CD4-positive, alpha-beta T cell treated with Interleukin-4 for 1 hour (primary cell): ENCODE measurements around the gene CTNNBIP1.

Experiments used
- DNase-seq, 2 donors: peaks; one replicate each; pipeline ENCODE4 v3.0.0-alpha.2; 2020 to 2022

CTNNBIP1 gene

DNA sequence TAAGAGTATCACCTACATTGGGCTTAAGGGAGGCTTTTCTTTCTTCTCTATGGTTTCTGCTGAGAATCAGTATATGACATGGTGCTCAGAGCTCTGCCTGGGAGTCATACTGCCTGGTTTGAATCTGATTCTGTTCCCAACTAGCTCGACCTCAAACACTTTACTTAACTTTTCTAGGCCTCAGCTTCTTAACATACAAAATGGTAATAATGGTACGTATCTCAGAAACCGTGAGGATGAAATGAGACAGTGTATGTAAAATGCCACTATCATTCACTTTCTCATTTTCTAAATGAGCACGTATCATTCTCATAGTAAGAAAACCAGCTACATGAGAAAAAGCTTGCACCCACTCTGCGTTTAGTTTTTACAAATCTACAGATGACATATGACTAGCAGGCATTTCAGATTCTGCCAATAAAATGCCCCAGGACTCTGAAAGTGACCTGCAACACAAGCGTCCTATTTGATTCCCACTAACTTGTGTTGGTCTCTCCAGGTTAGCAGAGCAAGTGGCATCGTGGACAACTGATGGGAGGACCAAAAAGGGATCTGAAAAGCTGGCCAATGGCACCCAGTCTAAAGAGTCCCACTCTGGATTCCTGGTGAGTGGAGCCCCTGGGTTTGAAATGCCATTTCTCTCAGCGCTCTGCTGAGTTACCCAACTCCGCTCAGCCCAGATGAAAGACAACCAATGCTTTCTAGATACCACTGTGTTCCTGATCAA is 6.1 kb downstream of the CTNNBIP1 start:
- no peak for DNase-seq

DNA sequence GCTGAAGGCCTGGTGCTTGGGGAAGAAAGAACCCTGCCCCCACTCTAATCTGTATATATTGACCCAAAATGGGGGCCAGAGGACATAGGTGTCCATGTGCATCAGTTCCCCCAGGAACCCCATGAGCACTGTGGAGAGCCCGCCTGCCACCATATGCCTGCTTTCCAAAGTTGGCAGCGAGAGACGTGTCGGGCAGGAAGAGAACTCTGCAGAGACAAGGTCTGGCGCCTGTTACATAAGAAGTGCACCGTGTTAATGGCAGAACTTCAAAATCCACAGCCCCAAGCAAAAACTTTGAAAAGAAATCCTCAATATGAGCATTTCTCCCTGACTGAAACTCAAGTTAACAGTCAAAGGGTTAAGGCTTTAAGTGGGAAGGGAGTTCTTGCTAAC is 8.0 kb downstream of the CTNNBIP1 start:
- no peak for DNase-seq

DNA sequence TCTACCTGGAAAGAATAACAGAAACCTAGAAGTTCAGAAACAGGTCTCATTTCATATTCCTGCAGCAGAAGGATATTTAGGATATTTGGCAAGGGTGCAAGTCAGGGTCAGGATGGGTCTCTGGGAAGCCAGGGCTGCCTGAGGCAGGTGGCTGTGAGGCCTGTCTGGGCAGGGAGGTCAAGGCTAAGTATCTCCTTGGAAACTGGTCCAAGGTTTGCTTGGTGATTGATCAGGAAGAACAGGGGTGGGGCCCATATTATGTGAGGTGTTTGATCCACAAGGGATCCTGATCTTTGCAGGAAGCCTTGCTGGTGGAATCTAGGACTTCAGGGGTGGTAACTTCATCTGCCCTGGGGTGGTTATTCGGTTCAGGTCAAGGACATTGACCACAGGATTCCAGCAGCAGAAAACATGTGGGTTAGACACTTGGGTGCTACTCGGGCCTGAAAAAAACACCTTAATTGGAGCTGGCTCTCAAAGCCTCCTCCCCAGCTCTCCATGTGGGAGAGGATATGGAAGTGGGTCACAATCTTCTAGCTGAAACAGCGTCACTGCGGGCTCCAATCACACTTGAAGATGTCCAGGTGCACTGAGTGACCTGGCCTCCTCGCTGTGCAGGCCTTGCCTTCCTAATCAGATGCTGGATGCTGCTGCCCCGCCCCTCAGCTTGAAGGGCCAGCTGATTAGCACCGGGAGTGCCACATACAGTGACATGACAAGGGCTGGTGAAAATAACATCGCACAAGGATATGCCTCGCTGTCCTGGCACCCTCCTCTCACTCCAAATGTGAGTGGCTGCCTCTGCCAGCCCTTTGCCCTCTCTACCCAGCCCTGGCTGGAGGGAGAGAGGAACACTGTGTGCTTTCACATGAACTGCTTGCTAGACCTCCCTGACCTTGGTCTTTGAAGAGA is 8.7 kb downstream of the CTNNBIP1 start:
- DNase-seq, result no peak

- peak in 1 of 2 donors; percentile 58 for DNase-seq
Measured at GRCh38 chr1:9900142-9901043, 9.7 kb downstream of the CTNNBIP1 start.

DNA sequence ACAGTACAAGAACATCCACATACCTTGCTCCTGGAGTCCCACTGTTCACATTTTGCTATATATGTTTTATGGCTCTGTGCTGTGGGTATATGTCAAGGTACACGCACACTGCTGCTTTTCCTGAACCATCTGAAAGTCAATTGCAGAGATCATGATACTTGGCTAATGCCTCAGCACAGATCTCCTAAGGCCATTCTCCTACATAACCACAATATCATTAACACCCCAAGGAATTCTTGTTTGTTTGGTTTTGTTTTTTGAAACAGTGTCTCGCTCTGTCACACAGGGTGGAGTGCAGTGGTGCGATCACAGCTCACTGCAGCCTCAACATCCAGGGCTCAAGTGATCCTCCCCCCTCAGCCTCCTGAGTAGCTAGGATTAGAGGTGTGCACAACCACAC is 16.0 kb downstream of the CTNNBIP1 start:
- no peak for DNase-seq

DNA sequence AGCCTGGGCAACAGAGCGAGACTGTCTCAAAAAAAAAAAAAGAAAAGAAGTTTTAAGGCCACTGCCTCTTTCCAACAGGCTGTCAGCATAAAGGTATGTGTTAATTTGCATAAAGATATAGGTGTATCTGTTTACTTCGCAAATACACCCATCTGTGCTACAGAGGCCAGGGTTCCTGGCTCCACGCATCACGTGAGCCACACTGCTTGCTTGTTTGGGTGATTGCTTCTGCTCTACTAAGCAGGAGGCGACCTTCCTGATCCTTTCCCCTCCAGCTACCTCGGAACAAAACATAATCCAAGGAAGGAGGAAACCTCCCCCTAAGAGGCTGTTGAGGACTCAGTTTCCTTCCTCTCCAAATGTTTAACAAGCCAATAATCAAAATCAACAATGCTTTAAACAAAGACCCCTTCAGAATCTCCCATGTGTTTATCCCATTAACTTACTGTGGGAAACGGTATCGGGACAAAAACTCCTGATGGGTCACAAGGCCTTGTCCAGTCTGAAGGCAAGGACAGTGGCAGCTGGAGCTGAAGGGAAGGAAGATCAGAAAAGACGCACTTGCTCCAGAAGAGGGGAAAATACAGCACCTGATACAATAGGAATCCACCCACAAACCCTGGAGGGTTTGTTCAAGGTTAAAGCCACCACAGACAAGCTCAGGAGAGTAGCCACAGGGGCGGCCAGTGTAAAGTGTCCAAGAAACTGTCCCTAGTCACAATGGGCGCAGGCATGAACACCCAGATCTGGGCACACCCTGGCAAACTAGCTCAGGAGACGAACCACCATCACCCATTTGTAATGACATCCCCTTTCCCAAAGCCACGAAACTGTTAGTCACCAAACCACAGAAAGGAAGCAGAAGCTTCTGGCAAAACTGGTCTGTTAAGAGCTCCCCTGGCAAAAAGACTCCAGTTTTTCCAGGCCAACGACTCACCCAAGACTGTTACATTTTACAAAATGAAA is 17.2 kb downstream of the CTNNBIP1 start:
- peak in 1 of 2 donors; percentile 38 for DNase-seq

- DNase-seq, result no peak
Measured at GRCh38 chr1:9891207-9891606, 18.9 kb downstream of the CTNNBIP1 start.

DNA sequence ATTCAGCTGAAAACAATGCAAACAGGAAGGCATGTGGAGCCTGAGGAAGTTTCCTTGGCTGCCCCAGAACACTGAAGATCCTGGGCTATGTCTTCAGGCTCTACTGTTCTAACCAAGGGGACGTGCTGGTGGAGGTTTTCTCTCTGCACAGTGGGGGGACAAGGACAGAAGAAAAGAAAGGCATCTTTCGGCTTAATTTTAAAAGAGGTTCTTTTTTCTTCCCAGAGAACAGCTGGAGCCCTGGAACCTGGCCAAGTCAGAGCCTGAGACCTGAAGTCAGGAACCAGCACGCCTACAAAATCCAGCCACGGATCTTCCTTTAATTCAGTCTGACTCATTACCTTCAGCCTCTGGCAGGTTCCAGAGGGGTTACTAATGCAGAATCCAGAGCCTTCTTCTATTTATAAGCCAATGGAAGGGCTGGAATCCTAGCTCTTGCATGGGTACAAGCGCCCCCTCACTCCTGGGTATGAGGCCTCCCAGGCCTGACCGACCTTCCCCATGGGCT is 19.8 kb downstream of the CTNNBIP1 start:
- no peak for DNase-seq

DNA sequence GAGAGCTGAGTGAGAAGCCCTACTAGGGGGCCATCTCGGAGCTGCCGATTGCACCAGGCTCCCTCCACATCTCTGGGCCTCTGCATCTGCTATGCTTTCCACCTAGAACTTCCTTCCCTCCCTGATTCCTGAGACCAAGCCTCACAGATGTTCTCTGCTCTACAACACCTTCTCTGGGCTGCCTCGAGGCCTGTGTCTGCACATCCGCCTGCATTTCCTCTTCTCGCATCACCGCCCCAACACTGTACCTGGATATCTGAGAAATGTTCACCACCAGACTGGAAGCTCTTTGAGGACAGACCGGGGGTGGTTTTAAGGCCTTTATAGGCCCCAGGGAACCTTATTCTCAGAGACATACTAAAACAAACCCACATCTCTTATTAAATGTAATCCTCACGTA is 20.7 kb downstream of the CTNNBIP1 start:
- DNase-seq, result no peak

GRCh38 chr1:9888886-9889285 is 21.2 kb downstream of the CTNNBIP1 start:
- no peak for DNase-seq

DNA sequence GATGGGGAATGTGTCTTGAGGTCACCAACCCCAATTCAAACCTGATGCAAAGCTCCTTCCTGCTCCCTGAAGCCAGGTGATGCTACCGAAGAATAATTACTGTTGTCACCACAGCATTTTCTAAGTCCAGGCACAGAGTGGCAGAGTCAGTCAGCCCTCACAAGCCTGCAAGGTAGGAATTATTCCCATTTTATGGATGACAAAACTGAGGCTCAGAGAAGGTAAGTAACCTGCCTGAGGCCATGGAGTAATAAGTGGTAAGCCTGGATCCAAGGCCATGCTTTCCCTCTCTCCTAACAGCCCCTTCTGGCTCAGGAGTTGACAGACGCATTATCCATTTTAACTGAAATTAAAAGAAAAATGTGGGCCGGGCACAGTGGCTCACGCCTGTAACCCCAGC is 23.0 kb downstream of the CTNNBIP1 start:
- no peak for DNase-seq

DNA sequence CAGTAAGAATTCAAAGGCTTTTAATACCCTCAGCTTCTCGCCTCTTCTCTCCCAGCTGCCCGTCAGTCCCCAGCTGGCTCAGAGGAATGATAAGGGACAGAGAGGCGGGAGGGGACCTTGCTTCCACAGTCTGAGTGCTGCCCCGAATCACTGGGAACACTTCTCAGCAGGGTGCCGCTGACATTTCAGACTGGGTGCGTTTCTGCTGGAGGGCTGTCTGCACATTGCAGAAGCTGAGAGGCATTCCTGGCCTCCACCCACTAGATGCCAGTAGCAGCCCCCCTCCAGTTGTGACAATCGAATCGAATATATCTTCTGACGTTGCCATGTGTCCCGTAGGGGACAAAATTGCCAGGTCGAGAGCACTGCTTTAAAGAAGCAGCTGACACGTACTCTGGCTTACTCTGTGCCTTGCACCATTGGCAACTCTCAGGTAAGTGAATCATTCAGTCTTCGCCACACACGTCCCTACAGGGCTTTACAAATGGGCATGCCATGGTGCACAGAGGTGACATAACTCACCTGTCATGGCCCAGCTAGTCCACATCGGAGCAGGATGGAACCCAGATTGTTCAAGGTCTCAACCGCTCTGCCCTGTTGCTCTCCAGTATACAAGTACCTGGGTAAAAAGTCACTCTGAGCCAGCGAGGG is 23.9 kb downstream of the CTNNBIP1 start:
- no peak for DNase-seq

- DNase-seq, result no peak
Measured at GRCh38 chr1:9884805-9885204, 25.3 kb downstream of the CTNNBIP1 start.

DNA sequence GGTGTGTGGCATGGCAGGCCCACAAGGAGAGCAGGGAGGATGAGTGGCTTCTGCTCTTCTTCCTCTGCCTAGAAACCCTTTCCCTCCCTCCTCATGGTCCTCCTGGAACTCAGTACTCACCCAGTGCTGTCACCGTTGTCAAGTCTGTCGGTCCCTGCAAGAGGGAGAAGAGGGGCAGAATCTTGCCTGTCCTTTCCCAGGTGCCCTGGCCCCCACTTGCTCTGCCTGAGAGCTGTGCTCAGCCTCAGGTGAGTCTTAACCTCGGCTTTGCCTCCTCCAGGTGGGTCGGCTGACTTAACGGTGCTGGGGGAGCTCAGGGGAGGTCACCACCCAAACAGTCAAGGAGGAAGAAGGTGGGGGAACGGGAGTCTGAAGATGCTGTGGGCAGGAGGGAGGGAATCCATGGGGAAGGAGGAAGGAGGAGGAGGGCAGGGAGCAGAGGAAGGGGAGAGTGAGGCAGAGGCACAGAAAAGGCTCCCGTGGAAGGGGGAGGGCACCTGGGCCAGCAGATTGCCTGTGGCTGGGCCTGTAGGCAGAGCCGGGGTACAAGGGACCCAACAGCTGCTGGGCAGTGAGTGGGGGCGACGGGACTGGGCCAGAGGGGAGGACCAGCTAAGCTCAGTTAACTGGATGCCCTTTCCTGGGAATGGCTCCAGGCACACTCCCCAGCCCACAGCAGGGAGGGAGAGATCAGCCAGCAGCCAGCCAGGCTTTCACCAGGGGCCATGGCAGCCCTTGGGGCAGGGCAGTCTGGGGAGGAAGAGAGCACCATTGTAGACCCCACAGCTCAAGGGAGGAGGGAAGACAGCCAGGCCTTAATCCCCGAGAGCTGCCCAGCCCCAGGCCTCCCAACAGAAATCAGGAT is 26.3 kb downstream of the CTNNBIP1 start:
- no peak for DNase-seq

DNA sequence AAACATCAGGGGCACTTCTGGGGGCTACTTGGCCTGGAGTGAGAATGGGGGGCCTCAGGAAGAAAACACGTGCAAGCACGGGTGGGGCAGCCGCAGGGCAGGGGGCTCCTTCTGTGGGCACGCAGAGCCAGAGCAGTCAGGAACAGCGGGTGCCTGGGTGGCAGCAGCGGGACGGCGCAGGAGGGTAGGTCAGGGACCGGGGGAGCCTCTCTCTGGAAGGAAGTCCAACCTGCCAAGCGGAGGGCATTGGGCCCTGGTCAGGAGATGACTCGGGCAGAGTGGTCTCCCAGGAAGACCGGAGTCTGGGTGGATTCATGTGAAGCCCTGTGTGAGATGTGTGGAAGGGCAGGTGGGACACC is 27.1 kb downstream of the CTNNBIP1 start:
- no peak for DNase-seq

DNA sequence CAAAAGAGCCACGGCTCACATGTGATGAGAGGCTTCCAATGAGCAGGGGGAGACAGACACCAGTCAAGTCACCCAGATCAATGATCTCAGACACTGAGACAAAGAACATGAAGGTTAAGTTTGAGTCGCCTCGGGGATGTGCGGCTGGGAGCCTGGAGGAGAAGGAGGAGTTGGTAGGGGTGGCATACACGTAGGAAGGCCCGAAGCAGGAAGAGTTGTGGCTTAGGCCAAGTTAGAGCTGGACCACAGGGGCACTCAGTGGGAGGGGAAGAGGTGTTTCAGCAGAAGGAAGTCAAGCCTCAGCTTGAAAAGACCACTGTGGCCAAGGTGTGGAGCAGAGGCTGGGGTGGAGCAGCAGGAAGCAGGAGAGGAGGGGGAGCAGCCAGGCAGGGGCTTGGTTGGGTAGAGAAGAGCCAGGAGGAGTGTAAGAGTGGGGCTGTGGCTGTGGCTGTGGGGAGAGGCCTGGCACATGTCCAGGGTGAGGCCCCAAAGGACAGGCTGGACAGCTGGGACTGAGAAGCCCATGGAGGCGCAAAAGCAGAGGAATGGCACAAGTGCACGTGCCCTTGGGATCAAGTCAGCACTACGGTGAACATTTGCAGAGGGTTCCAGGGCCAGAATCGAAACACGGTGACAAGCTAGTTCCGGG is 27.6 kb downstream of the CTNNBIP1 start:
- peak in 1 of 2 donors; percentile 27 for DNase-seq

DNA sequence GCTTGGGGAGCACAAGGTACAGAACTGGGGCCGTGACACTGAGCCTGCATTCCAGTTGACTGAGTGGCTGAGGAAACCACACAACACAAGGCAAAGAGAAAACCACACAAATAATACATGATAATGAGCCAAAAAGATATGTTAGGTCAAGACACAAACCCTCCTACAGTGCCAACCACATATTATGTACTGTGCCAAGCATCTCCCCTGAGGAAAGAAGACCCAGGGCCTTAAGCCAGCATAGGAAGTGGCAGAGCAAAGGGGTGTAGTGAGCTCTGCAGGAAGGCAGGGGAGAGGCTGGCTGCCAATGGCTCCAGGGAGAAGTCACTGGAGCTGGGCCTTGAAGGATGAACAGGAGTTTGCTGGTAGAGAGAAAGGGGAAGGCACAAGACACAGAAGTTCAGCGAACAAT is 28.2 kb downstream of the CTNNBIP1 start:
- no peak for DNase-seq

DNA sequence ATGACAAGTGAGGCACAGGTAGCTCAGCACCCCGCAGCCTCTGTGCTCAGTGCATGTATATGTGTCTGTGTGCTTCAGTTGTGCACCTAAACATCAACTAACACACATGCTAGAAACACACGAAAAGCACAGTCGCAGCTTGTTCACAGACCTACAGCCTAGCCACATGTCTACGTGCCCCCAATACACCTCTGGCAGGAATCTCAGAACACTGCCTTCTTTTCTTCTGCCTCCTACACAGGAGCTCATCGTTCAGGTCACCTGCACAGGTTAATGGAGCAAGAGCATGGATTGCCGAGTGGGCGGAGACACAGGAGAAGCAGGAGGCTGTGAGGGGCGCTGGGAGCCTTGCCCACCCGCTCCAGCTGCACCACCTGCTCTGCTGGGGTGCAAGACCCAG is 31.7 kb downstream of the CTNNBIP1 start:
- DNase-seq, result no peak

- no peak for DNase-seq
Measured at GRCh38 chr1:9877962-9878361, 32.1 kb downstream of the CTNNBIP1 start.

GRCh38 chr1:9875636-9876000 is 34.5 kb downstream of the CTNNBIP1 start:
- no peak for DNase-seq
